Placental pericyte (primary cell): Measurements from ENCODE around the gene RAD21L1. TPM values are rescaled to one million over a fixed set of nuclear protein-coding genes. Genes with fewer than 3 reads are reported as not detected.

Source experiments
- total RNA-seq: library from RNA; depleted of rRNA; stranded (reverse); fragments of >200 nt; gene quantifications from 2 replicates; pipeline ENCODE4 v1.2.3, GENCODE V29; 2012

RAD21L1 gene
- 0.57 and 0.66 TPM in 2 replicates for total RNA-seq

DNA sequence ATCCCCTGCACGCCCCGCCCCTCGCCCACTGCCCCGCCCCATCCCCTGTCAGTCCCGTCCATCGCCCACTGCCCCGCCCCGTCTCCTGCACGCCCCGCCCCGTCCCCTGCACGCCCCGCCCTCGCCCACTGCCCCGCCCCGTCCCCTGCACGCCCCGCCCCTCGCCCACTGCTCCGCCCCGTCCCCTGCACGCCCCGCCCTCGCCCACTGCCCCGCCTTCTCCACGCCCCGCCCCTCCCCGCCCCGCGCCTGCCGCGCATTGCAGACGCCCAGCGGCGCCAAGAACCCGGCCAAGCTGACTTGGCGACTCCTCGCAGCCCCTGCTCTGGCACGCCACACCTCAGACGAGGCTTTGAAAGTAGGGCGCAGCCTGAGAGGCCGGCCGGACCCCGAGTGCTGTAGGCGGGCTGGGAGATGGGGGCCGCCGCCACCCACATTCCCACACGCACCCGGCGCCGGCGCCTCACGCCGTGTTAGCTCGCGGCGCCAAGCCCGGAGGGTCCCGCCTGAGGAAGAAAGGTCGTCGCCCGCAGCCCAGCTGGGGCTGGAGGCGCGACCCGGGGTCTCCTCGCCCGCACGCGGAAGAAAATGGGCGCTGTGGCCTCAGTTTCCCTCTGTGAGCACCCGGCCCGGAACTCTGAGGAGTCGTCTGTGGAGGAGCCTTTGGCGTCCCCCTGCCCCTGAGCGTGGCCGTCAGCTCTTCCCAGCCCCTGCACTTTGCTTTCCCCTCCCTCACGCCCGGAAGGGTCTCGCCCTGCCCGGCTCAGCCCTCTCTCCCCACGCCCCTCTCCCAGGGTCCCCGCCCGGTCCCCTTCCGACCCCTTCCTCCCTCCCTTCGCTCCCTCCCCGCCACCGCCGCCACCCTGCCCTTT is at the start of gene RAD21L1:
Gene RAD21L1 (plus strand): TSS at position 262 of the 872 bp plus-strand sequence. CDS start 2,410 bp downstream, outside the sequence.

DNA sequence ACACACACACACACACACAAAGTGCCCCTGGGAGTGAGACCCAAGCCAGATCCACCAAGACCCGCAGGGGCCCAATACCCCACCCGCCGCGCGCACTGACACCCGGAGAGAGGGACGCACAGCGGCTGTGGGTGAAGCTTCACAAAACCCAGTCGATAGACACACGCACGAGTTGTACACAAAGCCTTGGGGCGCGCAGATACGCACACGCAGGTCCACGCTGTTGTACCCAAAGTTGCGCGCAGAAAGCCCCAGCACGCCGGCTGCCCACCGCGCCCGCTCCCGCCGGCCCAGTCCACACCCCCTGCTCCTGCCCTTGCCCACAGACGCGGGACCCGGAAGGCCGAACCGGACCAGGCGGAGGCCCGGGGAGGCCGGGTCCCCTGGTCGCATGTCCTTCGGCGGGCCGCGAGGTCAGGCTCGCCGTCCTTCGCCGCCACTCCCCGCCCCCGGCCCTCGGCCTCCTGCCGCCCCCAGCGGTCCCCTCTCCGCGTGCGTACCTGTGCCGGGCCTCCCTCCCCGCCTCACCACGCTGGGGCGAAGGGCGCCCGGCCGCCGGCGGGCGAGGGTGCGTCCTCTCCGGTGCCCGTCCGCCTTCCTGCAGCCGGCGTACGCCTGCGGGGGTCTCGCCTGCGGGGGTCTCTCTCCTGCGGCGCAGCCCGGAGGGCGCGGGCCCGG is 41.1 kb upstream of the RAD21L1 start, which contains the start of gene TMEM74B:
Gene TMEM74B (minus strand): TSS at position 344 of the 678 bp plus-strand sequence. CDS start 1,180 bp downstream, outside the sequence.

DNA sequence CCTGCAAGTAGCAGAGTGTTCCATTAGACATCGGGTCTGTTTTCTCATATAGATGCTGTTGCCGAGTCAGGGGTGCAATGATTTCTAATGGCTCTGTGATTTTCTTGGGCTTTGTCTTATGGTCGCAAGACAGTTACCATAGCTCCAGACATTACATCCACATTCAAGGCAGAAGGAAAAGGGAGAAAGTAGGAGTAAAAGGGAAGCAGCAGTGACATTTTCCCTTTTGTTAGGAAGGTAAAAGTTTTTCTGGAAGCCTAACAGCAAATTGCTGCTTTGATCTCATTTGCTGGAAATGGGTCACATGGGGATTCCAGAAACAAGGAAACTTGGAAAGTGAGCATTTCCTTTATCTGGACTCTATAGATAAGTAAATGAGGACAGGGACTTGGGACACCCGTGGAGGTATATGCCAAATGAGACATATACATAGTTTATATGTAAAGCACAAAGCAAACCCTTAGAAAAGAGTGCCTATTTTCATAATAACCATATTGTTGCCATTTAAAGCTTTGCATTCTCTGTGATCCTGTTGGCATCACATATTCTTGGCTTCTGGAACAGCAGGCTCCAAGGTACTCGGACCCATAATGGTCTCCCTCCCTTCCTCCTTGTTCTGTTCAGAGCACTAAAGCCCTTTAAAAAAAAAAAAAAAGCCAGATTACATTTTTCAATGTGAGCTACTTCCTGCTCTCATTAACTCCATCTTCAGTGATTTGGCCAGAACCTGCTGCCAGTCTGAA is 22.9 kb upstream of the RAD21L1 start, which contains the start of gene C20orf202:
Gene C20orf202 (plus strand): TSS at position 693 of the 743 bp plus-strand sequence. CDS start 132 bp downstream, outside the sequence.

DNA sequence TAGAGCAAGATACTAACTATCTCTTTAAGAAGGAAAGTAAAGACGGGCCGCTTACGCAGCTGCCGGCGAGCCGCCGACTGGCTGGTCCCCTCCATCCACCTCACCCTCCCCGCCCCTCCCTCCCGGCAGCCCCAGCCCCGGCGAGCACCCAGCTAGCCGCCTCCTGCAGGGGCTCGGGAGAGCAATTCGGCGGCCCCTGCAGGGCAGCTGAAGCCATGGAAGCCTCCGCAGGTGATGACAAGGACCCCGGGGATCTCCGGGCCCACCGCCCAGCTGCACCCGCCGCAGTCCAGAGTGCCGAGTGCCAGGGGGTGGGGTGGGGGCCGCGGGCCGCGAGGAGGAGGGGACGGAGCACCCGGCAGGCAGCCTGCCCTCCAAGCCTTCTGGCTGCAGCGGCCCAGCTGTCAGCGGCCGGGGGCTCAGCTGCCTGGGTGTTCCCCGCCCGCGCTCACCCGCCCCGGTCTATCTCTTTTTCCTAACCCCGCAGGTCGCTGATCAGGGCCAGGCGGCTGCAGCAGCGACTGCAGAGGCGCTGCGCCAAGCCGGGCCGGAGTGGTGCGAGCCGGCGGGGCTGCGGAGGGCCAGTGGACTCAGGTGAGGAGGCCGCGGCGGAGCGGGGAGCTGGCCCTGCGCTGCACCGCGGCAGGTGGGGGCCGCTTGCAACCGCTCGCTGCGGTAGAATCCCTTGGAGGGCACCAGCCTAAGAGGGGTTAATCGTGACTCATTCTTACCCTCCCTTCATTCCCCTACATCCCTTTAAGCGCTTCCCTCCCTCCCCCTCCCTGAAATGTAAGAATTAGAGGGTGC is 40.5 kb downstream of the RAD21L1 start, which contains the start of gene SNPH:
Gene SNPH (plus strand): TSS at position 128 of the 807 bp plus-strand sequence. CDS start 29,946 bp downstream, outside the sequence.

Other genes starting within 250 kb of the RAD21L1 start
- gene RSPO4, start 223.7 kb upstream of the RAD21L1 start, total RNA-seq = not detected in 2 replicates
- 101 and 173 TPM in 2 replicates for gene PSMF1, start 107.4 kb upstream of the RAD21L1 start, total RNA-seq
- not detected in 2 replicates for gene TMEM74B, start 41.1 kb upstream of the RAD21L1 start, total RNA-seq
- gene C20orf202, start 22.6 kb upstream of the RAD21L1 start, total RNA-seq = not detected in 2 replicates
- gene SNPH, start 40.2 kb downstream of the RAD21L1 start, total RNA-seq = 11.8 and 20.2 TPM in 2 replicates
- gene SDCBP2, start 103.1 kb downstream of the RAD21L1 start, total RNA-seq = 0.43 and 2.2 TPM in 2 replicates
- gene FKBP1A, start 167.0 kb downstream of the RAD21L1 start, total RNA-seq = 168 and 202 TPM in 2 replicates
- 34.4 and 37.9 TPM in 2 replicates for gene NSFL1C, start 240.8 kb downstream of the RAD21L1 start, total RNA-seq